Measurements from ENCODE around the gene NEFH. TPM values are rescaled to one million over a fixed set of nuclear protein-coding genes. Genes with fewer than 3 reads are reported as not detected.

NEFH gene
- total RNA-seq, 6 experiments from 2014 or later = 0.06 to 0.40 (median 0.09) TPM; not detected in 1

DNA sequence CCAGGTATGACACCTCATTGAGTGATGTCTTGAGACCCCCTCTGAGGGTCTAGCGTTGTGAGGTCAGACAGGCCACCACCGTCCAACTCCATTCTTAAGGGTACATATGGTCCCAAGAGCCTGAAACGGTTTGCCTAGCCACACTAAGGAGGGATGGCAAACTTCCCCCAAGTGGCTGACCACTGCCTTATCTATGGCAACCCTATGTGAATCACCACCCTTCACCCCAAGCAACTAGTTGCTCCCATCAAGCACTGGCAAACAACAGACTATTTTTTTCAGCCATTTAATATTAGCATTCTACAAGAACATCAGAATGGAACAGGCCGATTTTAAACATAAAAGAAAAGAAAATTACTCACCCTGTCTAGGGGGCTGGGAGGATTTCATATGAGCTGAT lies 50.7 kb downstream of the NEFH start:
- H3K36me3 ChIP-seq = peaks cover 0 to 76% (median 16%) of the 10 kb centered on the region in 4 donors
- H3K4me1 ChIP-seq = no peaks in the 10 kb centered on the region
- no peak overlapping the region for H3K4me3 ChIP-seq
- ATAC-seq (no peak), DNase-seq (no peak)
- no peaks in the 10 kb centered on the region for H3K9me3 ChIP-seq
- no peak for TF ChIP-seq POLR2A (IDR thresholded peaks at IDR 0.05)
- no peak for TF ChIP-seq CTCF (IDR thresholded peaks at IDR 0.05)
- no peaks in the 10 kb centered on the region for H3K27me3 ChIP-seq
- intact Hi-C loops (cut with DNase I) = loop anchor here in 1 of 2 donors (10.0 kb wide), 1 partner anchor 136 kb away; no protein-coding TSS in a partner anchor
- WGBS (ENCODE audit: insufficient coverage, low coverage, low lambda C conversion rate, missing lambda C conversion rate) = 90% methylated on average over 1 of the region's 4 CpGs
- no peak overlapping the region for H3K27ac ChIP-seq

GRCh38 chr22:29531419-29531818 lies 51.4 kb downstream of the NEFH start:
- H3K9me3 ChIP-seq = no peaks in the 10 kb centered on the region
- peak in 1 of 4 donors; percentile 31 for ATAC-seq
- no peak overlapping the region for H3K4me3 ChIP-seq
- peaks cover 0 to 83% (median 18%) of the 10 kb centered on the region in 4 donors for H3K36me3 ChIP-seq
- H3K27ac ChIP-seq = no peak overlapping the region
- no peaks in the 10 kb centered on the region for H3K4me1 ChIP-seq
- DNase-seq = no peak
- no peaks in the 10 kb centered on the region for H3K27me3 ChIP-seq
- WGBS (ENCODE audit: insufficient coverage, low coverage, low lambda C conversion rate, missing lambda C conversion rate) = 94% methylated on average over 3 of the region's 4 CpGs
- no peak for TF ChIP-seq POLR2A (IDR thresholded peaks at IDR 0.05)
- no peak for TF ChIP-seq CTCF (IDR thresholded peaks at IDR 0.05)
- intact Hi-C loops (cut with DNase I) = loop anchor here in 1 of 2 donors (10.0 kb wide), 1 partner anchor 137 kb away; no protein-coding TSS in a partner anchor

- DNase-seq (no peak), ATAC-seq (no peak)
- Histone ChIP-seq H3K4me3 (no peak overlapping the region), H3K27ac (no peak overlapping the region), H3K9me3 (no peaks in the 10 kb centered on the region), H3K4me1 (no peaks in the 10 kb centered on the region), H3K27me3 (no peaks in the 10 kb centered on the region), H3K36me3 (peaks cover 0 to 84% (median 25%) of the 10 kb centered on the region in 4 donors)
- TF ChIP-seq CTCF (IDR thresholded peaks at IDR 0.05) = no peak
- TF ChIP-seq POLR2A (IDR thresholded peaks at IDR 0.05) = no peak
- intact Hi-C loops (cut with DNase I) = loop anchor here in 1 of 2 donors (10.0 kb wide), 1 partner anchor 142 kb away; no protein-coding TSS in a partner anchor
- WGBS (ENCODE audit: insufficient coverage, low coverage, low lambda C conversion rate, missing lambda C conversion rate) = 100% methylated on average over 2 of the region's 3 CpGs
These were observed 56.4 kb downstream of the NEFH start for GRCh38 chr22:29536411-29536810.

DNA sequence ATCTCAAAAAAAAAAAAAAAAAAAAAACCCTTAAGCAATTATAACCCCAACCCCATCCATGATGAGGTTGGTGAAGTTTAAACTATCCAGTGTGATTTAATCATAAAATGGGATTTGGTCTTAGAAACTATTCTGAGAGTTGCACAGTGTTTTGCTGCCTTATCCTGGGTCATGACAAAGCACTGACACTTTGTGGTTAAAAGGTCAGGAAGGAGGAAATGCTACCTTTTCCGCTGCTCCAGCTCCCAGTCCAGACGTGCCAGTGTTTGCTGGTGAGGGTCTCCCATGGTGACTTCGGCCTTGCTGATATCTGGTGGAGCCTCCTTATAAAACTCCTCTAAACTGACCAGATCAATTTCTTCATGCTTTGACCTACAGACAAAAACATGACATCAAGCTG lies 59.1 kb downstream of the NEFH start:
- no peaks in the 10 kb centered on the region for H3K9me3 ChIP-seq
- peak in 1 of 4 donors; percentile 26 for ATAC-seq
- H3K27me3 ChIP-seq = no peaks in the 10 kb centered on the region
- intact Hi-C loops (cut with DNase I) = loop anchor here in 1 of 2 donors (10.0 kb wide), 1 partner anchor 144 kb away; no protein-coding TSS in a partner anchor
- no peak for DNase-seq
- no peak for TF ChIP-seq POLR2A (IDR thresholded peaks at IDR 0.05)
- TF ChIP-seq CTCF (IDR thresholded peaks at IDR 0.05) = no peak
- no peaks in the 10 kb centered on the region for H3K4me1 ChIP-seq
- no peak overlapping the region for H3K27ac ChIP-seq
- H3K36me3 ChIP-seq = peaks cover 0 to 70% (median 26%) of the 10 kb centered on the region in 4 donors
- H3K4me3 ChIP-seq = no peak overlapping the region
- WGBS (ENCODE audit: insufficient coverage, low coverage, low lambda C conversion rate, missing lambda C conversion rate) = 57% methylated on average over 1 of the region's 3 CpGs

Other genes starting within 250 kb of the NEFH start
- 10 to 100 TPM in 5 of 6 experiments, 1 to 10 TPM in 1; 9.7 to 35.3 (median 14.7) TPM for gene RHBDD3, start 212.2 kb upstream of the NEFH start, total RNA-seq
- 100 to 1,000 TPM in 3 of 6 experiments, 10 to 100 TPM in 3; 75.0 to 112 (median 98.2) TPM for gene EWSR1, start 211.9 kb upstream of the NEFH start, total RNA-seq
- gene GAS2L1, start 173.6 kb upstream of the NEFH start, total RNA-seq = 10 to 100 TPM in 4 of 6 experiments, 1 to 10 TPM in 2; 8.9 to 15.8 (median 11.5) TPM
- gene RASL10A, start 164.5 kb upstream of the NEFH start, total RNA-seq = 1 to 10 TPM in 3 of 6 experiments, under 1 TPM in 3; 0.32 to 1.2 (median 0.87) TPM
- 10 to 100 TPM; 35.7 to 63.2 (median 44.4) TPM for gene AP1B1, start 91.6 kb upstream of the NEFH start, total RNA-seq
- under 1 TPM in 2 of 6 experiments, not detected in 4; 0.35 to 0.37 TPM for gene RFPL1, start 41.6 kb upstream of the NEFH start, total RNA-seq
- 10 to 100 TPM; 11.9 to 17.4 (median 14.1) TPM for gene THOC5, start 73.5 kb downstream of the NEFH start, total RNA-seq
- 100 to 1,000 TPM in 5 of 6 experiments, 10 to 100 TPM in 1; 94.5 to 149 (median 141) TPM for gene NIPSNAP1, start 100.9 kb downstream of the NEFH start, total RNA-seq
- gene NF2, start 123.4 kb downstream of the NEFH start, total RNA-seq = 10 to 100 TPM in 5 of 6 experiments, 1 to 10 TPM in 1; 9.6 to 24.8 (median 14.0) TPM
- not detected for gene CABP7, start 239.8 kb downstream of the NEFH start, total RNA-seq

Measured in right lobe of liver (tissue), 6 donors.